HL-60 (cell line): ENCODE results near the gene ERC2.

Experiments used
- DNase-seq, 2 experiments: peaks; one replicate each; pipeline ENCODE4 v3.0.0-alpha.2; 2010 to 2020; ENCODE audit warnings: low read depth in 1 of 2, low spot score in 1 of 2
- H3K27ac ChIP-seq: fragments of 250-450 bp; sonication (Bioruptor Pico); replicated peaks from 2 replicates; pipeline ENCODE4 v1.5.1; 2020; ENCODE audit warnings: mild to moderate bottlenecking, moderate library complexity
- H3K27me3 ChIP-seq: fragments of 250-450 bp; sonication (Bioruptor Pico); 2 replicates; pipeline ENCODE4 v1.5.1; 2021; ENCODE audit warnings: mild to moderate bottlenecking, moderate library complexity; ENCODE audit not compliant: insufficient read depth, poor library complexity, severe bottlenecking
- H3K4me3 ChIP-seq: replicated peaks from 2 replicates; pipeline ENCODE4 v1.5.1; 2011; ENCODE audit warnings: mild to moderate bottlenecking, control low read depth, low read length; ENCODE audit not compliant: insufficient read depth
- CTCF ChIP-seq: IDR thresholded peaks from one replicate; pipeline ENCODE4 v1.5.1; 2011; ENCODE audit warnings: low read length, control low read depth, inconsistent platforms; ENCODE audit not compliant: insufficient read depth
- GABPA ChIP-seq: IDR thresholded peaks from 2 replicates; pipeline ENCODE4 v1.6.1; 2012; ENCODE audit warnings: low read depth
- POLR2AphosphoS5 ChIP-seq: IDR thresholded peaks from 2 replicates; pipeline ENCODE4 v1.6.1; 2012; ENCODE audit warnings: low read depth
- REST ChIP-seq: IDR thresholded peaks from 2 replicates; pipeline ENCODE4 v1.6.1; 2012; ENCODE audit warnings: low read depth; ENCODE audit not compliant: insufficient replicate concordance
- SPI1 ChIP-seq: IDR thresholded peaks from 2 replicates; pipeline ENCODE4 v1.6.1; 2012; ENCODE audit warnings: low read depth, mild to moderate bottlenecking, borderline replicate concordance

The ERC2 gene

GRCh38 chr3:56001537-56001936 is 466.7 kb downstream of the ERC2 start:
- no peak for DNase-seq
- TF ChIP-seq SPI1 (no peak), REST (no peak), GABPA (no peak), POLR2AphosphoS5 (no peak)
- no peak overlapping the region for H3K27ac ChIP-seq
- no peak overlapping the region for H3K4me3 ChIP-seq
- no peaks in the 10 kb centered on the region for H3K27me3 ChIP-seq

GRCh38 chr3:55989366-55989765 is 478.9 kb downstream of the ERC2 start:
- no peak overlapping the region for H3K27ac ChIP-seq
- no peak for TF ChIP-seq REST
- no peak for TF ChIP-seq CTCF
- TF ChIP-seq SPI1, result no peak
- no peak for TF ChIP-seq GABPA
- peaks cover 2% of the 10 kb centered on the region for H3K27me3 ChIP-seq
- DNase-seq, result no peak
- H3K4me3 ChIP-seq, result no peak overlapping the region

GRCh38 chr3:55988905-55989304 is 479.4 kb downstream of the ERC2 start:
- DNase-seq, result no peak
- no peak for TF ChIP-seq REST
- no peak for TF ChIP-seq CTCF
- no peak for TF ChIP-seq SPI1
- TF ChIP-seq GABPA, result no peak
- no peak for TF ChIP-seq POLR2AphosphoS5
- Histone ChIP-seq H3K4me3 (no peak overlapping the region), H3K27ac (no peak overlapping the region), H3K27me3 (peaks cover 2% of the 10 kb centered on the region)

GRCh38 chr3:55984626-55985025 is 483.6 kb downstream of the ERC2 start:
- no peak for DNase-seq
- TF ChIP-seq GABPA, result no peak
- TF ChIP-seq POLR2AphosphoS5, result no peak
- no peak for TF ChIP-seq CTCF
- TF ChIP-seq REST, result no peak
- no peak for TF ChIP-seq SPI1
- Histone ChIP-seq H3K27me3 (peaks cover 2% of the 10 kb centered on the region), H3K27ac (no peak overlapping the region), H3K4me3 (no peak overlapping the region)
